Stomach (tissue), 9 donors: ENCODE data around the gene RELN. TPM values are rescaled to one million over a fixed set of nuclear protein-coding genes. Genes with fewer than 3 reads are reported as not detected.

Experiments used
- DNase-seq, 2 donors: peaks; one replicate each; pipeline versions ENCODE4 v3.0.0 to v3.0.0-alpha.2; 2013 to 2019
- H3K27ac ChIP-seq, 5 donors: fragments of 200-600 bp in 4 of 5; sonication (generic) in 4 of 5; one replicate each; pipeline ENCODE4 v1.5.1; 2013 to 2019; ENCODE audit warnings: mild to moderate bottlenecking in 1 of 5, moderate library complexity in 1 of 5
- H3K27me3 ChIP-seq, 3 donors: fragments of 200-600 bp; sonication (generic); one replicate each; pipeline ENCODE4 v1.5.1; 2017 to 2019; ENCODE audit warnings: mixed run types in 1 of 3
- H3K36me3 ChIP-seq, 4 donors: fragments of 200-600 bp; sonication (generic); 1 replicate in 3 of 4; 2 replicates in 1 of 4; pipeline ENCODE4 v1.5.1; 2016 to 2019
- H3K4me1 ChIP-seq, 4 donors: fragments of 200-600 bp; sonication (generic); one replicate each; pipeline ENCODE4 v1.5.1; 2016 to 2019
- H3K4me3 ChIP-seq, 4 donors: fragments of 200-600 bp; sonication (generic) in 3 of 4; one replicate each; pipeline ENCODE4 v1.5.1; 2016 to 2019; ENCODE audit warnings: mild to moderate bottlenecking in 1 of 4
- H3K9me3 ChIP-seq, 4 donors: fragments of 200-600 bp; sonication (generic); one replicate each; pipeline ENCODE4 v1.5.1; 2016 to 2019
- CTCF ChIP-seq, 7 experiments: fragments of 450-650 bp in 4 of 7; fragments of 200-600 bp in 3 of 7; sonication (generic) in 3 of 7; IDR thresholded peaks; one replicate each; pipeline ENCODE4 v1.5.1; 2016 to 2019; ENCODE audit warnings: antibody characterized with exemption in 7 of 7, control low read depth in 2 of 7, mild to moderate bottlenecking in 1 of 7
- EP300 ChIP-seq: sonication (generic); formaldehyde crosslinking; IDR thresholded peaks from one replicate; pipeline ENCODE4 v1.6.1; 2017; ENCODE audit warnings: antibody characterized with exemption
- POLR2A ChIP-seq, 4 donors: fragments of 450-650 bp; IDR thresholded peaks; one replicate each; pipeline ENCODE4 v1.6.1; 2016; ENCODE audit warnings: antibody characterized with exemption in 4 of 4, control low read depth in 2 of 4, mild to moderate bottlenecking in 1 of 4, moderate library complexity in 1 of 4
- POLR2AphosphoS5 ChIP-seq, 3 donors: sonication (generic); formaldehyde crosslinking; IDR thresholded peaks; one replicate each; pipeline ENCODE4 v1.6.1; 2016; ENCODE audit warnings: antibody characterized with exemption in 3 of 3
- WGBS, 5 donors: extraction: QIAGEN DNeasy Blood & Tissue Kit in 3 of 5; methylation state at CpG; one replicate each; pipeline versions ENCODE4 v1.1.5 to v1.1.7; 2013 to 2018; 5-methylcytosine and 5-hydroxymethylcytosine counted together
- intact Hi-C: fragments of 100-400 bp; cut with DNase I; formaldehyde crosslinking; loops from one replicate; pipeline ENCODE4 v1.15.1; 2023; ENCODE audit warnings: low total_unique reads
- polyA plus RNA-seq, 3 donors: library from polyadenylated mRNA; stranded (reverse); fragments of 200-250 nt; gene quantifications; one replicate each; pipeline ENCODE4 v1.2.3, GENCODE V29; 2013
- total RNA-seq, 5 donors: library from RNA; depleted of rRNA; stranded (reverse); fragments of >200 nt; gene quantifications; one replicate each; pipeline versions ENCODE4 v1.1.0 to v1.2.3, GENCODE V29; 2014 to 2016
- donor health status: healthy with polysubstance abuse.
- donor health status: Bipolar disorder and iron deficiency.
- donor health status: healthy.

Gene RELN
- total and polyA plus RNA-seq, 8 donors = 0.19 to 14.3 (median 2.2) TPM

GRCh38 chr7:103679151-103680132 lies 310.0 kb downstream of the RELN start:
- no peak for TF ChIP-seq POLR2AphosphoS5 (IDR thresholded peaks at IDR 0.05)
- TF ChIP-seq EP300 = no peak
- no peak for TF ChIP-seq POLR2A (IDR thresholded peaks at IDR 0.05)
- TF ChIP-seq CTCF (IDR thresholded peaks at IDR 0.05) = no peak

GRCh38 chr7:103668279-103668941 lies 321.0 kb downstream of the RELN start:
- Histone ChIP-seq H3K4me3 (no peak overlapping the region), H3K36me3 (no peaks in the 10 kb centered on the region), H3K27ac (no peak overlapping the region), H3K9me3 (no peaks in the 10 kb centered on the region), H3K27me3 (peaks cover 0 to 3% (median 0%) of the 10 kb centered on the region in 3 donors), H3K4me1 (no peaks in the 10 kb centered on the region)
- DNase-seq = peak in 1 of 2 donors; percentile 19
- intact Hi-C loops = no loop called here
- TF ChIP-seq CTCF (IDR thresholded peaks at IDR 0.05) (no peak), POLR2AphosphoS5 (IDR thresholded peaks at IDR 0.05) (no peak), EP300 (no peak)
- WGBS, 5 donors = 92 to 96% (median 93%) methylated on average over 2 of the region's 2 CpGs

More at GRCh38 chr7:103679151-103680132, 310.0 kb downstream of the RELN start:
- H3K36me3 ChIP-seq = no peaks in the 10 kb centered on the region
- intact Hi-C loops = no loop called here
- no peak overlapping the region for H3K4me3 ChIP-seq
- no peaks in the 10 kb centered on the region for H3K4me1 ChIP-seq
- no peaks in the 10 kb centered on the region for H3K27me3 ChIP-seq
- WGBS, 5 donors = 80 to 87% (median 84%) methylated on average over 4 of the region's 4 CpGs
- H3K27ac ChIP-seq = no peak overlapping the region
- no peak for DNase-seq
- no peaks in the 10 kb centered on the region for H3K9me3 ChIP-seq

GRCh38 chr7:103666326-103666725 lies 323.1 kb downstream of the RELN start:
- TF ChIP-seq EP300 (no peak), CTCF (IDR thresholded peaks at IDR 0.05) (no peak), POLR2AphosphoS5 (IDR thresholded peaks at IDR 0.05) (no peak), POLR2A (IDR thresholded peaks at IDR 0.05) (no peak)
- H3K9me3 ChIP-seq = no peaks in the 10 kb centered on the region
- no peaks in the 10 kb centered on the region for H3K36me3 ChIP-seq
- no peak for DNase-seq
- H3K27me3 ChIP-seq = peaks cover 0 to 3% (median 0%) of the 10 kb centered on the region in 3 donors
- no peak overlapping the region for H3K4me3 ChIP-seq
- intact Hi-C loops = no loop called here
- WGBS, 5 donors = 77 to 93% (median 91%) methylated on average over 1 of the region's 1 CpG
- H3K27ac ChIP-seq = no peak overlapping the region
- H3K4me1 ChIP-seq = no peaks in the 10 kb centered on the region

GRCh38 chr7:103664577-103664976 lies 324.9 kb downstream of the RELN start:
- WGBS, 5 donors = 75 to 88% (median 79%) methylated on average over 1 of the region's 1 CpG
- intact Hi-C loops = no loop called here
- no peaks in the 10 kb centered on the region for H3K9me3 ChIP-seq
- H3K36me3 ChIP-seq = no peaks in the 10 kb centered on the region
- no peak for DNase-seq
- H3K27me3 ChIP-seq = peaks cover 0 to 3% (median 0%) of the 10 kb centered on the region in 3 donors
- H3K27ac ChIP-seq = no peak overlapping the region
- TF ChIP-seq CTCF (IDR thresholded peaks at IDR 0.05) (no peak), POLR2A (IDR thresholded peaks at IDR 0.05) (no peak), POLR2AphosphoS5 (IDR thresholded peaks at IDR 0.05) (no peak), EP300 (no peak)
- no peaks in the 10 kb centered on the region for H3K4me1 ChIP-seq
- no peak overlapping the region for H3K4me3 ChIP-seq
